CD4-positive, alpha-beta T cell treated with Interleukin-15 for 1 hour (primary cell): ENCODE results near the gene DESI2.
"Not testable (repeated sequence)": the region's sequence is repeated elsewhere in the genome, so short reads cannot be mapped to it uniquely, and the experiment has no call there.

ENCODE experiments used
- DNase-seq: peaks from one replicate; pipeline ENCODE4 v3.0.0-alpha.2; 2020

DESI2 gene

GRCh38 chr1:244709076-244709475 lies 56.1 kb downstream of the DESI2 start:
- DNase-seq = no peak

GRCh38 chr1:244709476-244710368 lies 56.8 kb downstream of the DESI2 start:
- no peak for DNase-seq

- no peak for DNase-seq
Observed at GRCh38 chr1:244710474-244711062, 57.6 kb downstream of the DESI2 start.

- no peak for DNase-seq
Observed at GRCh38 chr1:244712669-244713068, 59.7 kb downstream of the DESI2 start.

GRCh38 chr1:244713332-244713731 lies 60.4 kb downstream of the DESI2 start:
- DNase-seq = no peak

GRCh38 chr1:244727871-244728474 lies 75.0 kb downstream of the DESI2 start:
- DNase-seq = no peak

- DNase-seq = no peak
Observed at GRCh38 chr1:244730153-244730933, 77.4 kb downstream of the DESI2 start.

- DNase-seq = no peak
Observed at GRCh38 chr1:244730934-244731434, 78.1 kb downstream of the DESI2 start.

GRCh38 chr1:244731651-244732050 lies 78.7 kb downstream of the DESI2 start:
- DNase-seq = no peak

GRCh38 chr1:244732851-244733450 lies 80.0 kb downstream of the DESI2 start:
- no peak for DNase-seq

GRCh38 chr1:244735404-244735803 lies 82.5 kb downstream of the DESI2 start:
- no peak for DNase-seq

- DNase-seq = no peak
Observed at GRCh38 chr1:244735876-244736561, 83.1 kb downstream of the DESI2 start.

- not testable (repeated sequence) for DNase-seq
Observed at GRCh38 chr1:244739140-244739539, 86.2 kb downstream of the DESI2 start.

- DNase-seq = not testable (repeated sequence)
Observed at GRCh38 chr1:244740027-244740617, 87.2 kb downstream of the DESI2 start.

- no peak for DNase-seq
Observed at GRCh38 chr1:244741692-244742091, 88.8 kb downstream of the DESI2 start.

GRCh38 chr1:244749230-244750016 lies 96.5 kb downstream of the DESI2 start:
- no peak for DNase-seq

GRCh38 chr1:244751271-244751895 lies 98.5 kb downstream of the DESI2 start:
- DNase-seq = no peak

GRCh38 chr1:244755673-244756072 lies 102.7 kb downstream of the DESI2 start:
- no peak for DNase-seq

- DNase-seq = no peak
Observed at GRCh38 chr1:244757091-244757939, 104.4 kb downstream of the DESI2 start.
